Stimulated activated effector memory CD8-positive, alpha-beta T cell treated with anti-CD3 and anti-CD28 coated beads, Interleukin-12 subunit alpha, Interleukin-12 subunit beta, amount 100 ng/mL, for 72 hours (primary cell): ENCODE measurements around the gene CLK4.

Experiments used
- ATAC-seq: fragments of 150-1000 bp; cut with Tn5 transposase; 2 replicates; pipeline ENCODE4 v1.10.0; 2021
- DNase-seq, 2 donors: peaks; one replicate each; pipeline ENCODE4 v3.0.0; 2021 to 2022; ENCODE audit warnings: low spot score in 2 of 2
- H3K27ac Mint-ChIP-seq: one replicate; pipeline ENCODE4 v1.8.0; 2022; ENCODE audit warnings: mild to moderate bottlenecking, mixed read lengths
- H3K36me3 Mint-ChIP-seq: one replicate; pipeline ENCODE4 v1.8.0; 2022; ENCODE audit warnings: mild to moderate bottlenecking, mixed read lengths
- H3K4me1 Mint-ChIP-seq: one replicate; pipeline ENCODE4 v1.8.0; 2022; ENCODE audit warnings: mixed read lengths
- H3K4me3 Mint-ChIP-seq: one replicate; pipeline ENCODE4 v1.8.0; 2022; ENCODE audit warnings: mild to moderate bottlenecking, mixed read lengths
- H3K9me3 Mint-ChIP-seq: one replicate; pipeline ENCODE4 v1.8.0; 2022; ENCODE audit warnings: mixed read lengths

CLK4 gene

GRCh38 chr5:178626484-178627258, at the start of gene CLK4:
CLK4 (minus strand) TSS chr5:178627050; CDS start chr5:178623416, 3,634 bp downstream.
- Mint-ChIP-seq H3K4me3 (peak within 1 kb of the TSS; percentile 96), H3K36me3 (peaks cover 37% of the 10 kb centered on the region), H3K9me3 (no peaks in the 10 kb centered on the region), H3K4me1 (peaks cover 18% of the 10 kb centered on the region), H3K27ac (peak within 1 kb of the TSS; percentile 99)
- ATAC-seq (peak; percentile 92), DNase-seq (peak; percentile 98 to 99)

DNA sequence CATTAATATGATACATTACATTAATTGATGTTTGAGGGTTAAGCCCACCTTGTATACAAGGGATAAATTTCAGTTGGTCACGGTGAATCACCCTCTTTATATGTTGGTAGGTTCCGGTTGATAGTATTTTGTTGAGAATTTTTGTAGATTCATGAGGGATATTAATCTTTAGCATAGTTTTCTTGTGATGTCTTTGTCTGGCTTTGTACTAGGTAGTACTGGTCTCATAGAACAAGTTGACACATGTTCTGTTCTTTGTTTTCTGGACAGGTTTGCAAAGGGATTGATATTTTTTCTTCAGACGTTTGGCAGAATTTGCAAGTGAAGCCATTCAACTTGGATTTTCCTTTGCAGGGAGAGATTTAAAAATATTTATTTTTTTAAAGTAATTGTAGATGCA, 49.1 kb upstream of the CLK4 start:
- no peak for DNase-seq
- Mint-ChIP-seq H3K36me3 (no peaks in the 10 kb centered on the region), H3K9me3 (no peaks in the 10 kb centered on the region), H3K4me3 (no peak overlapping the region), H3K27ac (no peak overlapping the region), H3K4me1 (no peaks in the 10 kb centered on the region)
- ATAC-seq: no peak

DNA sequence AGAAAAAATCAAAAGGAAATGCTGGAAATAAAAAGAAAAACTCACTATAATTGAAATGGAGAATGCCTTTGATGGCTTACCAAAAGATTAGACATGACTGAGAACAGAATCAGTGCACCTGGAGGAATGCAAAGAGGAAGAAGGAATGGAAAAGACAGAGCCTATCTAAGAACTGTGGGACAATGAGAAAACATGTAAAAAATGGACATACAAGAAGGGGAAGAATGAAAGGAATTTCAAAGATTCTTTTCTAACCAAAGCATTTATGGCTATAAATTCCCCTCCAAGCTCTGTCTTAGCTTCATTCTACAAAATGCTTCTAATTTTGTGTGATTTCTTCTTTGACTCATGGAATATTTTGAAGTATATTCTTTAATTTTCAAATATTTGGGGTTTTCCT, 47.5 kb upstream of the CLK4 start:
- H3K4me3 Mint-ChIP-seq: no peak overlapping the region
- no peaks in the 10 kb centered on the region for H3K36me3 Mint-ChIP-seq
- ATAC-seq: no peak
- no peak for DNase-seq
- no peaks in the 10 kb centered on the region for H3K9me3 Mint-ChIP-seq
- no peak overlapping the region for H3K27ac Mint-ChIP-seq
- H3K4me1 Mint-ChIP-seq: no peaks in the 10 kb centered on the region

GRCh38 chr5:178673801-178674295, 47.0 kb upstream of the CLK4 start:
- DNase-seq (no peak), ATAC-seq (no peak)
- Mint-ChIP-seq H3K4me1 (no peaks in the 10 kb centered on the region), H3K9me3 (no peaks in the 10 kb centered on the region), H3K27ac (no peak overlapping the region), H3K36me3 (no peaks in the 10 kb centered on the region), H3K4me3 (no peak overlapping the region)

DNA sequence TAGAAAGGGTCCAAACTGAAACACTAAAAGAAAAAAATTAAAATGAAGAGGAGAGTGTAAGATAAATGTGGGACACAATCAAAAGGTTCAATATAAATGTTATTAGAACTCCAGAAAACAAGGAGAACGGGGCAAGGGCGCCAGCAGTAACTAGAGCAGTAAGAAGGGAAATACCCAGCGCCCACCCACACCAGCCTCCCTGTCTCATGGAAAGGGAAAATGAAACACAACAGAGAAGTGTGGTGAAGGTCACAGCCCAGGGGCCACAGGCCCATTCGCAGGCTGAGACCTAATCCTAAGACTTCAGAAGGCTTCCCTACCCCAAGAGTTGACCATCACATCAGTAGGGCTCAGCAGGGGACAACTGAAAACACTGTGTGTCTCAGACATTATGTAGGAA, 45.8 kb upstream of the CLK4 start:
- Mint-ChIP-seq H3K4me1 (no peaks in the 10 kb centered on the region), H3K36me3 (no peaks in the 10 kb centered on the region), H3K4me3 (no peak overlapping the region), H3K9me3 (no peaks in the 10 kb centered on the region), H3K27ac (no peak overlapping the region)
- ATAC-seq (no peak), DNase-seq (no peak)

DNA sequence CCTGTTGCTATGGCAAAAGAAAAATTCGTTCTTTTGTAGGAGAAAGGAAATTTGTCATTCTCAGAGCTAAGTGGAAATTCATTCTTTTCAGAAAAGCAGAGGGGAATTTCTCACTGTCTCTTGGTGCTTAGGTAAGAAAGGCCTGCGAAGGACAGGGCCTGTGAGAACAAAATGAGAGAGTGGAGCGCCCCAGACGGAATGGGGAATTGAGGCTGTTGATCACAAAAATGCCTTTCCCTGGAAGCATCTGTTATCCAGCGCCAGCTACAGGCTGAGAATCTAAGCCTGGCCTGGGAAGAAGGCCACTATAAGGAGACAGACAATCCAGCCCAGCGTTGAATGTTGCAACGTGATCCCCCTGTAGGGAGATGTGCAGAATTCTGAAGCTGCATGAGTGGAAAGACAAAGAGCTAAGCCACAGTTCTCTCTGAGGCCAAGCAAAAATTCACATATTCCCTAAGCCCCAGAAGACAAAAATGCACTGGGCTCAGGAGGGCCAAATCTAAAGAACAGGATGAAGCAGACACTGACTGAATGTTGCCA, 44.8 kb upstream of the CLK4 start:
- H3K36me3 Mint-ChIP-seq: no peaks in the 10 kb centered on the region
- H3K4me1 Mint-ChIP-seq: no peaks in the 10 kb centered on the region
- DNase-seq: no peak
- H3K9me3 Mint-ChIP-seq: no peaks in the 10 kb centered on the region
- no peak overlapping the region for H3K4me3 Mint-ChIP-seq
- H3K27ac Mint-ChIP-seq: no peak overlapping the region
- no peak for ATAC-seq

GRCh38 chr5:178670351-178670885, 43.6 kb upstream of the CLK4 start:
- H3K9me3 Mint-ChIP-seq: no peaks in the 10 kb centered on the region
- ATAC-seq: no peak
- no peaks in the 10 kb centered on the region for H3K4me1 Mint-ChIP-seq
- H3K4me3 Mint-ChIP-seq: no peak overlapping the region
- DNase-seq: no peak
- no peak overlapping the region for H3K27ac Mint-ChIP-seq
- H3K36me3 Mint-ChIP-seq: no peaks in the 10 kb centered on the region

DNA sequence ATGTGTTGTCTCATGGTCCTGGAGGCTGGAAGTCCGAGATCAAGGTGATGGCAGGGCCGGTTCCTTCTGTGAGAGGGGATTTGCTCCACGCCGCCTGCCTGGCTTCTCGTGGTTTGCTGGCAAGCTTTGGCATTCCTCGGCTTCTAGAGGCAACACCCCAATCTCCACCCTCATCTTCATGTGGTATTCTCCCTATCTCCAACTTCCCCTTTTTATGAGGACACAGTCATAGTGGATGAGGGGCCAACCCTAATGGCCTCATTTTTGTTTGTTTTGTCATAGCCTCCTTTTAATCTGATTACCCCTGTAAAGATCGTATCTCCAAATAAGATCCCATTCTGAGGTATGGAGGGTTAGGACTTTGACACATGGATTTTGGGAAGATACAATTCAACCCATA, 41.7 kb upstream of the CLK4 start:
- H3K4me3 Mint-ChIP-seq: no peak overlapping the region
- no peak for ATAC-seq
- no peak for DNase-seq
- no peak overlapping the region for H3K27ac Mint-ChIP-seq
- no peaks in the 10 kb centered on the region for H3K4me1 Mint-ChIP-seq
- H3K9me3 Mint-ChIP-seq: no peaks in the 10 kb centered on the region
- no peaks in the 10 kb centered on the region for H3K36me3 Mint-ChIP-seq

- no peaks in the 10 kb centered on the region for H3K4me1 Mint-ChIP-seq
- DNase-seq (no peak), ATAC-seq (no peak)
- no peaks in the 10 kb centered on the region for H3K36me3 Mint-ChIP-seq
- no peak overlapping the region for H3K27ac Mint-ChIP-seq
- H3K4me3 Mint-ChIP-seq: no peak overlapping the region
- H3K9me3 Mint-ChIP-seq: no peaks in the 10 kb centered on the region
Observed at GRCh38 chr5:178667688-178668087, 40.8 kb upstream of the CLK4 start.

DNA sequence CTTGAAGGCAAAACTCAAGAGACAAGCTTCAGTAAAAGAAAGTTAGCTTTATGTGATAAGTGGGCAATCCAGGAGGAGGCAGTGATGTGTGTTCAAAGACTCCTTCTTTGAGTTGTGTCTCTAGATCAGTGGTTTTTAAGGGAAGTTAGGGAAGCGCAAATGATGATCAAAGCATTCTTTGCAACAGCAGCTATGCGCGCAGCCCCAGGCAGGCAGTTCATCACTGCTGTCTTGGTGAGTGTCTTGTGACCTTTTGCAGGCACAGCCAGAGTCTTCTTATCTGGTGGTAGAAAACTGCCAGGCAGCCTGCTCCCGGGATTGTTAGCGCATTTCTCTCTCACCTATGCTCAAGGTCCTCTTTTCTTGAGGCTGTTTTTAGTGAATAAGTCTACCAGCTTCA, 40.3 kb upstream of the CLK4 start:
- no peak overlapping the region for H3K4me3 Mint-ChIP-seq
- ATAC-seq (no peak), DNase-seq (no peak)
- no peaks in the 10 kb centered on the region for H3K9me3 Mint-ChIP-seq
- no peaks in the 10 kb centered on the region for H3K36me3 Mint-ChIP-seq
- no peak overlapping the region for H3K27ac Mint-ChIP-seq
- H3K4me1 Mint-ChIP-seq: no peaks in the 10 kb centered on the region

DNA sequence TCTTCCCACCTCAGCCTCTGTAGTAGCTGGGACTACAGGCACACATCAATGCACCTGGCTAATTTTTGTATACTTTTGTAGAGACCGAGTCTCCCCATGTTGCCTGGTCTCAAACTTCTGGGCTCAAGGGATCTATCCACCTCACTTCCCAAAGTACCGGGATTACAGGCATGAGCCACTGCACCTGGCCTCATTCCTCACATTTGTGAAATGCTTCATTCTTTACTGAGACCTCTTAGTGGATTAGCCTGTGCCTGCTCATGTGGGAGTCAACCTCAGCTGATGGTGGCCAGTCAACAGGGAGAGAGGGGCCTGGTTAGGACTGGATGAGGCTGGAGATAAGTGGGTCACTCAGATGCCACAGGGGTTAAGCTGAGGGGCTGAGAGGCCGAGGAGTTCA, 37.3 kb upstream of the CLK4 start:
- Mint-ChIP-seq H3K36me3 (no peaks in the 10 kb centered on the region), H3K9me3 (no peaks in the 10 kb centered on the region), H3K4me3 (no peak overlapping the region), H3K4me1 (no peaks in the 10 kb centered on the region), H3K27ac (no peak overlapping the region)
- DNase-seq: no peak
- no peak for ATAC-seq

- Mint-ChIP-seq H3K4me1 (no peaks in the 10 kb centered on the region), H3K27ac (no peak overlapping the region), H3K9me3 (no peaks in the 10 kb centered on the region), H3K4me3 (no peak overlapping the region), H3K36me3 (no peaks in the 10 kb centered on the region)
- DNase-seq (no peak), ATAC-seq (no peak)
Observed at GRCh38 chr5:178662541-178662860, 35.7 kb upstream of the CLK4 start.

DNA sequence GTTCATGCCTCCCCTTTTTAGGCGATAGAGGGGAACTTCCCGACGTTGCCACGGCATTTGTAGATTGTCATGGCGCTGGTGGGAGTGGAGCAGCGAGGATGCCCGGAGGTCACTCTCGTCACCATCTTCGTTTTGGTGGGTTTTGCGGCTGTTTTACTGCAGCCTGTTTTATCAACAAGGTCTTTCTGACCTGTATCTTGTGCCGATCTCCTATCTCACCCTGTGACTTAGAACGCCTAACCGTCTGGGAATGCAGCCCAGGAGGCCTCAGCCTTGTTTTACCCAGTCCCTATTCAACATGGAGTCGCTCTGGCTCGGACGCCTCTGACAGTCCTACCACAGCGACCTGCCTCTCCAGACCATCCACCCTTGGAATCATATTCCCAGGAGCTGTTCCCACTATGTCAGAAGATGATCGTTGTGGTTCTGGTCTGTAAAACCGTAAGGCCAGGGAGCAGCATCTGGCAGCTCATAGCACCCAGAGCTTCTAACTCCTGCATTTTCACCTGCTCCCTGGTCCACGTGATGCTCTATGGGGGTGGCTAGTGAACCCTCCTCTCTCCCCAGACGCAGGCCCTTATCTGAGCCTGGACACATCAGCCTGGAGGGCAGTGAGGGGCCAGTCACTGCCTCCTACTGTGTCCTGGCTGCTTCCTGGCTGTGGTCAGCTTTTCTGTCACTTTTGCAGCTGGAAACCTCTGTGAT, 35.1 kb upstream of the CLK4 start:
- Mint-ChIP-seq H3K36me3 (no peaks in the 10 kb centered on the region), H3K4me3 (no peak overlapping the region), H3K4me1 (no peaks in the 10 kb centered on the region), H3K9me3 (no peaks in the 10 kb centered on the region), H3K27ac (no peak overlapping the region)
- ATAC-seq (no peak), DNase-seq (no peak)

GRCh38 chr5:178651046-178651810, 24.4 kb upstream of the CLK4 start:
- Mint-ChIP-seq H3K9me3 (peaks cover 8% of the 10 kb centered on the region), H3K4me1 (no peaks in the 10 kb centered on the region), H3K36me3 (no peaks in the 10 kb centered on the region), H3K27ac (no peak overlapping the region), H3K4me3 (no peak overlapping the region)
- DNase-seq (no peak), ATAC-seq (no peak)

DNA sequence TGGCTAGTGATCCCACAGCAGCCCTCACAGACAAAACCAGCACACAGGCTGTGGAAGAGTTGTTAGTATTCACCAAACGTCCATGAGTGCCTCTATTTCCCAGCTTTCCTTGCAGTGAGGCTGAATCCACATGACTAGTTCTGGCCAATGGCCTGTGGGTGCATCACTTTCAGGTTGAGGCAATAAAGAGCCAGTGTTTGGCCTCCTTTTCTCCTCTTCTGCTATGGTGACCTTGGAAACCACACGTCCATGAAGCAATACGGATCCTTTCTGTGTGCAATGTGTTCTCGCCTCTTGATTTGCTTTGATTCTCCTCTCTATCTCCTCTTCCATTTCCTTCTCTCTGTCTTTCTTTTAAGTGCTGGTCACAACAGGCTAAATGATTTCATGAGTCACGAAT, 23.4 kb upstream of the CLK4 start:
- H3K36me3 Mint-ChIP-seq: no peaks in the 10 kb centered on the region

More for the DNA sequence above, 23.4 kb upstream of the CLK4 start:
- no peak for ATAC-seq
- H3K4me3 Mint-ChIP-seq: no peak overlapping the region
- H3K9me3 Mint-ChIP-seq: peaks cover 8% of the 10 kb centered on the region
- no peak overlapping the region for H3K27ac Mint-ChIP-seq
- H3K4me1 Mint-ChIP-seq: no peaks in the 10 kb centered on the region
- DNase-seq: no peak
